ENCODE data around the gene MYL6. TPM values are rescaled to one million over a fixed set of nuclear protein-coding genes. Genes with fewer than 3 reads are reported as not detected.

The MYL6 gene
- total and polyA plus RNA-seq, 9 of the 15 experiments (the other 6 are each of a cell fraction or from before 2014, with no cell fraction given): 557 to 1,664 (median 958) TPM

- TF ChIP-seq CTCF (IDR thresholded peaks at IDR 0.05 in 2 of 3, conservative IDR thresholded peaks at IDR 0.05 in 1 of 3; ENCODE audit: insufficient read depth in 2 of 3, low read depth in 1 of 3, low read length in 3 of 3): no peak
- TF ChIP-seq ARID1B (IDR thresholded peaks at IDR 0.05): peak; percentile 65
- TF ChIP-seq THAP12 (CRISPR knock-in tag; IDR thresholded peaks at IDR 0.05): peak; percentile 79
- TF ChIP-seq ZFX (CRISPR knock-in tag; IDR thresholded peaks at IDR 0.05): peak; percentile 87
- TF ChIP-seq KLF13 (tag; IDR thresholded peaks at IDR 0.05; ENCODE audit: borderline replicate concordance, low read depth): no peak
- 0 out of 2 replicates have a peak, but pooled peaks have one; percentile 16 for TF ChIP-seq MYNN (IDR thresholded peaks at IDR 0.05)
- TF ChIP-seq MYNN (CRISPR knock-in tag; IDR thresholded peaks at IDR 0.05): no peak
- peak; percentile 31 for TF ChIP-seq PRPF4 (IDR thresholded peaks at IDR 0.05; ENCODE audit: insufficient read depth, low read depth, low read length, poor library complexity, severe bottlenecking)
- TF ChIP-seq HDAC8 (tag; IDR thresholded peaks at IDR 0.05): no peak
- TF ChIP-seq ZNF431 (CRISPR knock-in tag; IDR thresholded peaks at IDR 0.05): peak; percentile 42; the same call in 1 of the 2 replicates
- no peak for TF ChIP-seq IRF1 (CRISPR knock-in tag; IDR thresholded peaks at IDR 0.05; ENCODE audit: borderline replicate concordance)
- no peak for TF ChIP-seq ASH1L (IDR thresholded peaks at IDR 0.05; ENCODE audit: borderline replicate concordance, low read depth, partially characterized antibody)
- TF ChIP-seq RBBP5 (IDR thresholded peaks at IDR 0.05; ENCODE audit: borderline replicate concordance, insufficient read depth, low read length, poor library complexity, severe bottlenecking): no peak
- TF ChIP-seq POLR2H (tag; IDR thresholded peaks at IDR 0.05; ENCODE audit: low read depth): peak; percentile 97
- TF ChIP-seq MAX (CRISPR knock-in tag; IDR thresholded peaks at IDR 0.05): no peak
- TF ChIP-seq E2F1 (CRISPR knock-in tag; IDR thresholded peaks at IDR 0.05): 0 out of 2 replicates have a peak, but pooled peaks have one; percentile 26
- TF ChIP-seq MITF (IDR thresholded peaks at IDR 0.05): no peak
Observed at GRCh38 chr12:56158029-56158925, at the start of gene MYL6 (continued).

All from K562 (cell line).